LNCaP clone FGC (cell line): ENCODE results near the gene HOXB4.

Experiments used
- DNase-seq: peaks from one replicate; pipeline ENCODE4 v3.0.0-alpha.2; 2011; ENCODE audit warnings: low read depth
- H3K4me3 ChIP-seq: 2 replicates; pipeline ENCODE4 v1.5.1; 2011; ENCODE audit warnings: mild to moderate bottlenecking, low read depth, low read length, control low read depth
- TF ChIP-seq, protein P1 (sequence below): IDR thresholded peaks from 2 replicates; pipeline ENCODE4 v1.5.1; 2012; ENCODE audit warnings: mild to moderate bottlenecking; ENCODE audit not compliant: control insufficient read depth, insufficient read depth; ENCODE audit errors: extremely low read depth

Gene HOXB4

GRCh38 chr17:48624118-48624517 lies 46.0 kb upstream of the HOXB4 start:
- TF ChIP-seq, protein P1, sequence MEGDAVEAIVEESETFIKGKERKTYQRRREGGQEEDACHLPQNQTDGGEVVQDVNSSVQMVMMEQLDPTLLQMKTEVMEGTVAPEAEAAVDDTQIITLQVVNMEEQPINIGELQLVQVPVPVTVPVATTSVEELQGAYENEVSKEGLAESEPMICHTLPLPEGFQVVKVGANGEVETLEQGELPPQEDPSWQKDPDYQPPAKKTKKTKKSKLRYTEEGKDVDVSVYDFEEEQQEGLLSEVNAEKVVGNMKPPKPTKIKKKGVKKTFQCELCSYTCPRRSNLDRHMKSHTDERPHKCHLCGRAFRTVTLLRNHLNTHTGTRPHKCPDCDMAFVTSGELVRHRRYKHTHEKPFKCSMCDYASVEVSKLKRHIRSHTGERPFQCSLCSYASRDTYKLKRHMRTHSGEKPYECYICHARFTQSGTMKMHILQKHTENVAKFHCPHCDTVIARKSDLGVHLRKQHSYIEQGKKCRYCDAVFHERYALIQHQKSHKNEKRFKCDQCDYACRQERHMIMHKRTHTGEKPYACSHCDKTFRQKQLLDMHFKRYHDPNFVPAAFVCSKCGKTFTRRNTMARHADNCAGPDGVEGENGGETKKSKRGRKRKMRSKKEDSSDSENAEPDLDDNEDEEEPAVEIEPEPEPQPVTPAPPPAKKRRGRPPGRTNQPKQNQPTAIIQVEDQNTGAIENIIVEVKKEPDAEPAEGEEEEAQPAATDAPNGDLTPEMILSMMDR, result no peak
- no peak overlapping the region for H3K4me3 ChIP-seq
- no peak for DNase-seq

GRCh38 chr17:48623583-48623982 lies 45.4 kb upstream of the HOXB4 start:
- TF ChIP-seq, protein P1, result no peak
- H3K4me3 ChIP-seq, result no peak overlapping the region
- DNase-seq, result no peak

GRCh38 chr17:48622857-48623256 lies 44.7 kb upstream of the HOXB4 start:
- H3K4me3 ChIP-seq, result no peak overlapping the region
- TF ChIP-seq, protein P1, result no peak
- no peak for DNase-seq

GRCh38 chr17:48621410-48622392 lies 43.6 kb upstream of the HOXB4 start:
- DNase-seq, result no peak
- TF ChIP-seq, protein P1, result no peak
- H3K4me3 ChIP-seq, result no peak overlapping the region

DNA sequence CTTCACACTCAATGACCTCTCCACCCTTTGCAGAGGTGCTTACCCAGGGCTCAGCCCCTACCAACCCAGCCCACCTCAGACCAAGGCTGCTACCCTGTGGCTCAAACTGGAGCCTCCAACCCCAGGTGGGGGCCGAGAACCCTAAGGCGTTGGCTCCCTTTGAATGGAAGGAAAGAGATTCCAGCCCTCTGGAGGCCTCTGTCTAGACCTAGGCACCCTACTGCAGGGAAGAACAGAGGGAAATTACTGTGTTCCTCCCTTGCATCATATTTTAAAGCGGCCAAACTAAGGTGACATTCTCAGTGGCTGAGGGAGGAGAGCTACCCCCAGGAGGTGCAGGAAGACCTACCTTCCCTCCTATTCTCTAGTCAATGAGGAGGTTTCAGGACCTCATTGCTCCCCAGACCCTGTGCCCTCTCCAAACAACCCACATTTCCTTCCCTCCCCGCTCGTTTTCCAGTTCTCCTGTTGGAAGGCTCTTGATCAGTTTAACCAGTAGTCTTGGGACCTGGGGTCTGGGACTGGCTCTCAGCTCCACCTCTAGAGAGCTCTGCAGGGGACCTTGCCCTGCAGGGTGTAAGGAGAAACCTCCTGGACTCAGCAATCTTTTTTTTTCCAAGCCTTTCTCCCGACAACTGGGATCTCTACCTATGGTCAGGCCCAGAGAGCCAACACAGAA lies 42.5 kb upstream of the HOXB4 start:
- no peak overlapping the region for H3K4me3 ChIP-seq
- TF ChIP-seq, protein P1, result no peak
- no peak for DNase-seq

DNA sequence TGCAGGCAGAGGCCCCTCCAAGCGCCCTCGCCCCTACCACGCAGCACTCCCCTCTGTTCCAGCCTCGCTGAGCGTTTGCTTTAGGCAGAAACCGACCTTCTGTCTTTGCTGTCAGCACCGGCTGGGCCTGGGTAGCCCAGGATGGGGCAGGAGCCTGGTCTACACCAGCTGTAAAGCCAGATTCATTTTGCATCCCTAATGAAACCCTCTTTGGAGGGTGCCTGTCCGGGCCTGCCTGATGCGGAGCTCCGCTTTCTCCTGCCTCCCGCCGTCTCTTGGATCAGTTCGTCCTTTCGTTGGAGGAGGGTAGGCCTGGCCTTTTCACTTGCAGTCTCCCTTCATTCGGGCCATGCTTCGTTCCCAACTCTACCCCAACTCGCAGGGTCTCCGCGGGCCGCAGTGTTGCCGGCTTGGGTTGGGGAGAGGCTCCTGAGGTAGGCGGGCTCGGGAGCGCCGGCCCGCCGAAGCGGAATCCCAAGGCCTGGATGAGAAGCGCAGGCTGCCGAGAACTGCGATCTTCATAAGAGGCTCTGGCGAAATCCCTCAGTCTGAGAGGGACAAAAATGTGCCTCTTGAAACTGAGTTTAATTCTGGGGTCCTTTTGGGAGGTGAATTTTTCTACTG lies 41.8 kb upstream of the HOXB4 start:
- no peak overlapping the region; the same call in 1 of the 2 replicates for H3K4me3 ChIP-seq

More for the DNA sequence above, 41.8 kb upstream of the HOXB4 start:
- TF ChIP-seq, protein P1, result no peak
- DNase-seq, result no peak
